Measurements from ENCODE around the gene EHBP1.

The EHBP1 gene

GRCh38 chr2:63035169-63035568 lies 329.7 kb downstream of the EHBP1 start:
- no peak for DNase-seq

GRCh38 chr2:63035660-63036059 lies 330.1 kb downstream of the EHBP1 start:
- no peak for DNase-seq

- DNase-seq: no peak
Measured at GRCh38 chr2:63038034-63038433, 332.5 kb downstream of the EHBP1 start.

GRCh38 chr2:63040586-63040985 lies 335.1 kb downstream of the EHBP1 start:
- DNase-seq: no peak

GRCh38 chr2:63041592-63041991 lies 336.1 kb downstream of the EHBP1 start:
- DNase-seq: no peak

- no peak for DNase-seq
Measured at GRCh38 chr2:63044362-63045327, 339.1 kb downstream of the EHBP1 start.

GRCh38 chr2:63046552-63046951 lies 341.0 kb downstream of the EHBP1 start:
- DNase-seq: no peak

- no peak for DNase-seq
Measured at GRCh38 chr2:63046961-63047320, 341.4 kb downstream of the EHBP1 start.

GRCh38 chr2:63047321-63048279 lies 342.1 kb downstream of the EHBP1 start:
- no peak for DNase-seq

- DNase-seq: no peak
Measured at GRCh38 chr2:63048367-63049171, 343.1 kb downstream of the EHBP1 start.

GRCh38 chr2:63049211-63049969 lies 343.9 kb downstream of the EHBP1 start:
- DNase-seq: no peak

- no peak for DNase-seq
Measured at GRCh38 chr2:63049970-63050333, 344.4 kb downstream of the EHBP1 start.

GRCh38 chr2:63050334-63051041 lies 345.0 kb downstream of the EHBP1 start, which contains the start of gene OTX1:
Gene OTX1, plus strand, starts transcription at chr2:63050830. Its CDS starts 2,161 bp downstream, at chr2:63052991.
- peak; percentile 50 for DNase-seq

- no peak for DNase-seq
Measured at GRCh38 chr2:63051042-63051794, 345.7 kb downstream of the EHBP1 start.

- no peak for DNase-seq
Measured at GRCh38 chr2:63051795-63052333, 346.4 kb downstream of the EHBP1 start.

- no peak for DNase-seq
Measured at GRCh38 chr2:63052411-63053080, 347.0 kb downstream of the EHBP1 start.

GRCh38 chr2:63053081-63053888 lies 347.8 kb downstream of the EHBP1 start:
- no peak for DNase-seq

- no peak for DNase-seq
Measured at GRCh38 chr2:63053889-63054602, 348.5 kb downstream of the EHBP1 start.

Measured in activated naive CD4-positive, alpha-beta T cell treated with Interleukin-2 at 50 U/mL for 16 hours (primary cell).